ENCODE results near the gene CHCHD3. TPM values are rescaled to one million over a fixed set of nuclear protein-coding genes. Genes with fewer than 3 reads are reported as not detected.

CHCHD3 gene
- total RNA-seq, 2 experiments from 2014 or later: 83.5 to 83.8 TPM

DNA sequence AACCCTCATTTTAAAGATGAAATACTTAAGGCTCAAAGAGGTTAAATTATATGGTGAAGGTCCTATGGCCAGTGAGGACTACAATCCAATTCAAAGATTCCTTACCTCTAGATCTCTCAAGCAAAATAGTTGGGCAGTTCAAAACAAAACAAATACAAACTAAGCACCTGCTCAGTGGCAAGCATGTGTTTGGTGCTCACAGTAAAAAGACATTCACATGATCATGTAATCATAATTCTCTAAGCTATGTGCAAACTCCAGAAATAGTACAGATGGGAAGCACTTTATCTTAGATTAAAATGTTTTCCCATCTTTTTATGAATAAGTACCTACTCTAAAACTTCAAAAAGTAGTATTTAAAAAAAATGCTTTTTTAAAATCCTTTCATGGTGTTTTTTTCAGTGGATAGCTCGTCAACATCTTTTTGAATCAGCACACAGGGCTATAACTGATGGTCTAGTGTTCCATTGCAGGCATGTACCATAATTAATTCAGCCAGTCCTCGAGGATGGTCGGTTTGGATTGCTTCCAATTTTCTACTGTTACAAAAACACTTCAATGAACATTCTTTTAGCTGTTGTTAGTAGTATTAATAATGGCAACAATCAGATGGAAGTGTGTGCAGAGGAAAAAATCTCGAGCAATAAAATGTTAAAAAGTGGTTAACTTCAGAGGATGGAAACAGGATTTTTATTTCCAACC lies 58.4 kb downstream of the CHCHD3 start:
- no peaks in the 10 kb centered on the region for H3K4me1 ChIP-seq (ENCODE audit: insufficient read depth, low read length, poor library complexity, severe bottlenecking)
- no peak overlapping the region for H3K4me2 ChIP-seq (ENCODE audit: low read length)
- POLR2A ChIA-PET: interaction anchor here (0.5 to 1.0 kb wide), 2 partner anchors 9 to 153 kb away, joined by 3 to 4 read pairs; no protein-coding TSS in a partner anchor
- no peak for TF ChIP-seq EZH2phosphoT487 (IDR thresholded peaks at IDR 0.05; ENCODE audit: borderline replicate concordance, low read depth, low read length)
- no peak for TF ChIP-seq CTCF (conservative IDR thresholded peaks at IDR 0.05; ENCODE audit: low read length)
- H2AFZ ChIP-seq (ENCODE audit: low read length): no peak overlapping the region
- peaks cover 10% of the 10 kb centered on the region; the same call in 1 of the 2 replicates for H3K9me3 ChIP-seq (ENCODE audit: low read length)
- peaks cover 5% of the 10 kb centered on the region; the same call in 1 of the 2 replicates for H3K79me2 ChIP-seq (ENCODE audit: insufficient read depth, low read depth, low read length)
- no peak overlapping the region for H3K27ac ChIP-seq (ENCODE audit: low read depth, low read length, poor library complexity, severe bottlenecking)
- H3K9me2 ChIP-seq (ENCODE audit: insufficient read depth, low read length): no peaks in the 10 kb centered on the region
- H3K36me3 ChIP-seq (ENCODE audit: insufficient read depth, low read length): peaks cover 42% of the 10 kb centered on the region
- BruUV-seq (replicated peaks): no TSS peak
- no peak overlapping the region for H3K4me3 ChIP-seq (ENCODE audit: low read depth, low read length, poor library complexity, severe bottlenecking)
- CTCF ChIA-PET (ENCODE audit: unreplicated experiment): no interaction called here
- no peak for DNase-seq (ENCODE audit: low spot score)
- no peaks in the 10 kb centered on the region for H4K20me1 ChIP-seq (ENCODE audit: insufficient read depth, low read length)
- intact Hi-C loops (cut with micrococcal nuclease; ENCODE audit: unreplicated experiment): no loop called here

GRCh38 chr7:133022661-133023060 lies 59.2 kb downstream of the CHCHD3 start:
- peaks cover 42% of the 10 kb centered on the region for H3K36me3 ChIP-seq (ENCODE audit: insufficient read depth, low read length)
- no peak overlapping the region for H3K4me2 ChIP-seq (ENCODE audit: low read length)
- no peak for DNase-seq (ENCODE audit: low spot score)
- H3K9me2 ChIP-seq (ENCODE audit: insufficient read depth, low read length): no peaks in the 10 kb centered on the region
- no peak overlapping the region for H2AFZ ChIP-seq (ENCODE audit: low read length)
- intact Hi-C loops (cut with micrococcal nuclease; ENCODE audit: unreplicated experiment): no loop called here
- CTCF ChIA-PET (ENCODE audit: unreplicated experiment): no interaction called here
- H3K79me2 ChIP-seq (ENCODE audit: insufficient read depth, low read depth, low read length): peaks cover 6% of the 10 kb centered on the region; the same call in 1 of the 2 replicates
- peaks cover 8% of the 10 kb centered on the region for H3K4me1 ChIP-seq (ENCODE audit: insufficient read depth, low read length, poor library complexity, severe bottlenecking)
- no peak for TF ChIP-seq CTCF (conservative IDR thresholded peaks at IDR 0.05; ENCODE audit: low read length)
- TF ChIP-seq EZH2phosphoT487 (IDR thresholded peaks at IDR 0.05; ENCODE audit: borderline replicate concordance, low read depth, low read length): no peak
- peaks cover 10% of the 10 kb centered on the region; the same call in 1 of the 2 replicates for H3K9me3 ChIP-seq (ENCODE audit: low read length)
- POLR2A ChIA-PET: interaction anchor here (1.8 kb wide), 1 partner anchor 11 kb away, joined by 5 read pairs; no protein-coding TSS in a partner anchor
- H3K4me3 ChIP-seq (ENCODE audit: low read depth, low read length, poor library complexity, severe bottlenecking): no peak overlapping the region
- BruUV-seq (replicated peaks): no TSS peak
- H4K20me1 ChIP-seq (ENCODE audit: insufficient read depth, low read length): no peaks in the 10 kb centered on the region
- H3K27ac ChIP-seq (ENCODE audit: low read depth, low read length, poor library complexity, severe bottlenecking): no peak overlapping the region

- intact Hi-C loops (cut with micrococcal nuclease; ENCODE audit: unreplicated experiment): no loop called here
- DNase-seq (ENCODE audit: low spot score): no peak
- CTCF ChIA-PET (ENCODE audit: unreplicated experiment): interaction anchor here (1.0 kb wide), 1 partner anchor 13 kb away, joined by 3 read pairs; no protein-coding TSS in a partner anchor
- POLR2A ChIA-PET: interaction anchor here (0.6 to 1.8 kb wide), 2 partner anchors 9 to 32 kb away, joined by 3 to 5 read pairs; no protein-coding TSS in a partner anchor
- peaks cover 11% of the 10 kb centered on the region; the same call in 1 of the 2 replicates for H3K79me2 ChIP-seq (ENCODE audit: insufficient read depth, low read depth, low read length)
- no peak overlapping the region for H3K4me2 ChIP-seq (ENCODE audit: low read length)
- no peaks in the 10 kb centered on the region for H3K9me2 ChIP-seq (ENCODE audit: insufficient read depth, low read length)
- no peaks in the 10 kb centered on the region for H4K20me1 ChIP-seq (ENCODE audit: insufficient read depth, low read length)
- BruUV-seq (replicated peaks): no TSS peak
- H3K36me3 ChIP-seq (ENCODE audit: insufficient read depth, low read length): peaks cover 53% of the 10 kb centered on the region
- TF ChIP-seq EZH2phosphoT487 (IDR thresholded peaks at IDR 0.05; ENCODE audit: borderline replicate concordance, low read depth, low read length) (no peak), CTCF (conservative IDR thresholded peaks at IDR 0.05; ENCODE audit: low read length) (no peak)
- H3K4me1 ChIP-seq (ENCODE audit: insufficient read depth, low read length, poor library complexity, severe bottlenecking): peaks cover 15% of the 10 kb centered on the region
- peaks cover 5% of the 10 kb centered on the region; the same call in 1 of the 2 replicates for H3K9me3 ChIP-seq (ENCODE audit: low read length)
- no peak overlapping the region for H3K4me3 ChIP-seq (ENCODE audit: low read depth, low read length, poor library complexity, severe bottlenecking)
- H2AFZ ChIP-seq (ENCODE audit: low read length): no peak overlapping the region
- H3K27ac ChIP-seq (ENCODE audit: low read depth, low read length, poor library complexity, severe bottlenecking): no peak overlapping the region
Observed at GRCh38 chr7:133021196-133021595, 60.7 kb downstream of the CHCHD3 start.
